Left ventricle myocardium inferior (tissue), 1 donor: ENCODE results near the gene SCAND1. TPM values are rescaled to one million over a fixed set of nuclear protein-coding genes. Genes with fewer than 3 reads are reported as not detected.
"Not testable (repeated sequence)": the region's sequence is repeated elsewhere in the genome, so short reads cannot be mapped to it uniquely, and the experiment has no call there.

ENCODE experiments used
- DNase-seq: peaks from one replicate; pipeline ENCODE4 v3.0.0-alpha.2; 2020
- H3K27ac ChIP-seq: fragments of 200-600 bp; replicated peaks from 2 replicates; pipeline ENCODE4 v1.8.0; 2021
- H3K27me3 ChIP-seq: fragments of 200-600 bp; 2 replicates; pipeline ENCODE4 v1.8.0; 2021; ENCODE audit warnings: low read depth
- H3K36me3 ChIP-seq: fragments of 200-600 bp; 2 replicates; pipeline ENCODE4 v1.8.0; 2021
- H3K4me1 ChIP-seq: fragments of 200-600 bp; 2 replicates; pipeline ENCODE4 v1.8.0; 2021
- H3K4me3 ChIP-seq: fragments of 200-600 bp; 2 replicates; pipeline ENCODE4 v1.8.0; 2021; ENCODE audit warnings: mild to moderate bottlenecking, moderate library complexity
- H3K9me3 ChIP-seq: fragments of 200-600 bp; replicated peaks from 2 replicates; pipeline ENCODE4 v1.8.0; 2021
- CTCF ChIP-seq: fragments of 200-600 bp; IDR thresholded peaks from 2 replicates; pipeline ENCODE4 v1.8.0; 2021; ENCODE audit warnings: antibody characterized with exemption, mild to moderate bottlenecking, borderline replicate concordance
- intact Hi-C: fragments of 100-400 bp; cut with micrococcal nuclease; formaldehyde crosslinking; loops from one replicate; pipeline ENCODE4 v1.11.0; 2022
- total RNA-seq: library from RNA; stranded (reverse); fragmentation: NEBNext Ultra II Directional; extraction: Animal tissue kit (Norgen Biotek cat#: 25700); gene quantifications from one replicate; pipeline ENCODE4 v1.2.1, GENCODE V29; 2021
- donor health status: DM: no; HTN: yes; CAD: no; lungs with severe emphysema.

The SCAND1 gene
- total RNA-seq, 1 donor from 2014 or later = 40.0 TPM

- intact Hi-C loops = no loop called here
Observed at GRCh38 chr20:35972462-35972861, 18.2 kb upstream of the SCAND1 start.

GRCh38 chr20:35971981-35972380, 17.7 kb upstream of the SCAND1 start:
- no peak for TF ChIP-seq CTCF
- DNase-seq = no peak
- no peaks in the 10 kb centered on the region for H3K4me1 ChIP-seq
- H3K27me3 ChIP-seq = no peaks in the 10 kb centered on the region
- H3K4me3 ChIP-seq = no peak overlapping the region
- intact Hi-C loops = no loop called here
- H3K27ac ChIP-seq = no peak overlapping the region
- no peaks in the 10 kb centered on the region for H3K36me3 ChIP-seq
- no peaks in the 10 kb centered on the region for H3K9me3 ChIP-seq

More at GRCh38 chr20:35972462-35972861, 18.2 kb upstream of the SCAND1 start:
- DNase-seq = no peak
- Histone ChIP-seq H3K36me3 (no peaks in the 10 kb centered on the region), H3K4me3 (no peak overlapping the region), H3K27ac (no peak overlapping the region), H3K27me3 (no peaks in the 10 kb centered on the region), H3K9me3 (no peaks in the 10 kb centered on the region), H3K4me1 (no peaks in the 10 kb centered on the region)
- no peak for TF ChIP-seq CTCF

- intact Hi-C loops = no loop called here
- TF ChIP-seq CTCF = no peak
- Histone ChIP-seq H3K27me3 (no peaks in the 10 kb centered on the region), H3K27ac (no peak overlapping the region), H3K4me1 (no peaks in the 10 kb centered on the region), H3K4me3 (no peak overlapping the region), H3K36me3 (no peaks in the 10 kb centered on the region), H3K9me3 (no peaks in the 10 kb centered on the region)
- DNase-seq = no peak
Observed at GRCh38 chr20:35968930-35969329, 14.6 kb upstream of the SCAND1 start.

GRCh38 chr20:35967979-35968640, 13.8 kb upstream of the SCAND1 start, which contains the start of gene CNBD2:
TSS of gene CNBD2 (plus strand) at chr20:35968590. CDS start at chr20:35968763, 173 bp downstream.
- no peak for TF ChIP-seq CTCF
- Histone ChIP-seq H3K27me3 (no peaks in the 10 kb centered on the region), H3K27ac (no peak within 1 kb of the TSS), H3K4me1 (no peaks in the 10 kb centered on the region), H3K9me3 (no peaks in the 10 kb centered on the region), H3K4me3 (no peak within 1 kb of the TSS), H3K36me3 (no peaks in the 10 kb centered on the region)
- no peak for DNase-seq
- intact Hi-C loops = no loop called here

- Histone ChIP-seq H3K4me3 (no peak overlapping the region), H3K27me3 (no peaks in the 10 kb centered on the region), H3K36me3 (no peaks in the 10 kb centered on the region), H3K4me1 (peaks cover under 1% of the 10 kb centered on the region), H3K9me3 (no peaks in the 10 kb centered on the region), H3K27ac (no peak overlapping the region)
- no peak for DNase-seq
- TF ChIP-seq CTCF = no peak
- intact Hi-C loops = no loop called here
Observed at GRCh38 chr20:35963878-35964277, 9.6 kb upstream of the SCAND1 start.

- H3K27me3 ChIP-seq, H3K27ac ChIP-seq, H3K9me3 ChIP-seq, H3K4me3 ChIP-seq, H3K36me3 ChIP-seq, DNase-seq, intact Hi-C loops: not testable (repeated sequence)
- H3K4me1 ChIP-seq = peaks cover 16% of the 10 kb centered on the region
Observed at GRCh38 chr20:35959291-35959690, 5.0 kb upstream of the SCAND1 start.
